Panc1 (cell line): ENCODE measurements around the gene ATG14.

ENCODE experiments used
- POLR2AphosphoS5 ChIP-seq: IDR thresholded peaks from 2 replicates; pipeline ENCODE4 v1.6.1; 2012; ENCODE audit warnings: mild to moderate bottlenecking, low read depth, low read length, moderate library complexity
- SIN3A ChIP-seq: IDR thresholded peaks from 2 replicates; pipeline ENCODE4 v1.6.1; 2012; ENCODE audit warnings: low read depth, mild to moderate bottlenecking, low read length, moderate library complexity, borderline replicate concordance; ENCODE audit not compliant: insufficient read depth
- TCF7L2 ChIP-seq: IDR thresholded peaks from 2 replicates; pipeline ENCODE4 v1.6.1; 2011; ENCODE audit warnings: mild to moderate bottlenecking, low read depth, low read length, inconsistent platforms
- TF ChIP-seq, protein P1 (sequence below): fragments of 450-650 bp; IDR thresholded peaks from 2 replicates; pipeline ENCODE4 v1.5.1; 2017; ENCODE audit warnings: mild to moderate bottlenecking
- TF ChIP-seq, protein P2 (sequence below), 2 experiments: IDR thresholded peaks; 2 replicates each; pipeline ENCODE4 v1.6.1; 2011 to 2012; ENCODE audit warnings: low read depth in 2 of 2, control low read depth in 1 of 2, low read length in 1 of 2, mild to moderate bottlenecking in 1 of 2, moderate library complexity in 1 of 2; ENCODE audit not compliant: insufficient read depth in 1 of 2

GRCh38 chr14:55389330-55389729 lies 22.3 kb downstream of the ATG14 start:
- TF ChIP-seq, protein P1, sequence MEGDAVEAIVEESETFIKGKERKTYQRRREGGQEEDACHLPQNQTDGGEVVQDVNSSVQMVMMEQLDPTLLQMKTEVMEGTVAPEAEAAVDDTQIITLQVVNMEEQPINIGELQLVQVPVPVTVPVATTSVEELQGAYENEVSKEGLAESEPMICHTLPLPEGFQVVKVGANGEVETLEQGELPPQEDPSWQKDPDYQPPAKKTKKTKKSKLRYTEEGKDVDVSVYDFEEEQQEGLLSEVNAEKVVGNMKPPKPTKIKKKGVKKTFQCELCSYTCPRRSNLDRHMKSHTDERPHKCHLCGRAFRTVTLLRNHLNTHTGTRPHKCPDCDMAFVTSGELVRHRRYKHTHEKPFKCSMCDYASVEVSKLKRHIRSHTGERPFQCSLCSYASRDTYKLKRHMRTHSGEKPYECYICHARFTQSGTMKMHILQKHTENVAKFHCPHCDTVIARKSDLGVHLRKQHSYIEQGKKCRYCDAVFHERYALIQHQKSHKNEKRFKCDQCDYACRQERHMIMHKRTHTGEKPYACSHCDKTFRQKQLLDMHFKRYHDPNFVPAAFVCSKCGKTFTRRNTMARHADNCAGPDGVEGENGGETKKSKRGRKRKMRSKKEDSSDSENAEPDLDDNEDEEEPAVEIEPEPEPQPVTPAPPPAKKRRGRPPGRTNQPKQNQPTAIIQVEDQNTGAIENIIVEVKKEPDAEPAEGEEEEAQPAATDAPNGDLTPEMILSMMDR: no peak
- TF ChIP-seq SIN3A (no peak), POLR2AphosphoS5 (no peak), TCF7L2 (no peak)
- TF ChIP-seq, protein P2, sequence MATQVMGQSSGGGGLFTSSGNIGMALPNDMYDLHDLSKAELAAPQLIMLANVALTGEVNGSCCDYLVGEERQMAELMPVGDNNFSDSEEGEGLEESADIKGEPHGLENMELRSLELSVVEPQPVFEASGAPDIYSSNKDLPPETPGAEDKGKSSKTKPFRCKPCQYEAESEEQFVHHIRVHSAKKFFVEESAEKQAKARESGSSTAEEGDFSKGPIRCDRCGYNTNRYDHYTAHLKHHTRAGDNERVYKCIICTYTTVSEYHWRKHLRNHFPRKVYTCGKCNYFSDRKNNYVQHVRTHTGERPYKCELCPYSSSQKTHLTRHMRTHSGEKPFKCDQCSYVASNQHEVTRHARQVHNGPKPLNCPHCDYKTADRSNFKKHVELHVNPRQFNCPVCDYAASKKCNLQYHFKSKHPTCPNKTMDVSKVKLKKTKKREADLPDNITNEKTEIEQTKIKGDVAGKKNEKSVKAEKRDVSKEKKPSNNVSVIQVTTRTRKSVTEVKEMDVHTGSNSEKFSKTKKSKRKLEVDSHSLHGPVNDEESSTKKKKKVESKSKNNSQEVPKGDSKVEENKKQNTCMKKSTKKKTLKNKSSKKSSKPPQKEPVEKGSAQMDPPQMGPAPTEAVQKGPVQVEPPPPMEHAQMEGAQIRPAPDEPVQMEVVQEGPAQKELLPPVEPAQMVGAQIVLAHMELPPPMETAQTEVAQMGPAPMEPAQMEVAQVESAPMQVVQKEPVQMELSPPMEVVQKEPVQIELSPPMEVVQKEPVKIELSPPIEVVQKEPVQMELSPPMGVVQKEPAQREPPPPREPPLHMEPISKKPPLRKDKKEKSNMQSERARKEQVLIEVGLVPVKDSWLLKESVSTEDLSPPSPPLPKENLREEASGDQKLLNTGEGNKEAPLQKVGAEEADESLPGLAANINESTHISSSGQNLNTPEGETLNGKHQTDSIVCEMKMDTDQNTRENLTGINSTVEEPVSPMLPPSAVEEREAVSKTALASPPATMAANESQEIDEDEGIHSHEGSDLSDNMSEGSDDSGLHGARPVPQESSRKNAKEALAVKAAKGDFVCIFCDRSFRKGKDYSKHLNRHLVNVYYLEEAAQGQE (IDR thresholded peaks at IDR 0.05; ENCODE audit: insufficient read depth in 1 of 2, low read depth in 2 of 2, low read length in 1 of 2): no peak
